Measurements from ENCODE around the gene NCOA3. TPM values are rescaled to one million over a fixed set of nuclear protein-coding genes. Genes with fewer than 3 reads are reported as not detected.

The NCOA3 gene
- total RNA-seq, 1 experiment from 2014 or later: 25.9 TPM

GRCh38 chr20:47482705-47483104, 19.0 kb upstream of the NCOA3 start:
- Histone ChIP-seq H3K4me1 (ENCODE audit: control insufficient read depth in 1 of 2, insufficient read depth in 2 of 2, low read length in 2 of 2) (no peaks in the 10 kb centered on the region), H3K9ac (ENCODE audit: low read length) (no peak overlapping the region), H3K79me2 (ENCODE audit: insufficient read depth, low read length) (no peaks in the 10 kb centered on the region), H2AFZ (ENCODE audit: low read depth, low read length, poor library complexity, severe bottlenecking) (no peak overlapping the region), H3K9me3 (ENCODE audit: control insufficient read depth in 1 of 2, insufficient read depth in 1 of 2, low read depth in 1 of 2, low read length in 2 of 2) (no peaks in the 10 kb centered on the region), H3K4me3 (replicated peaks in 1 of 2; ENCODE audit: low read depth in 1 of 2, low read length in 2 of 2) (no peak overlapping the region), H3K4me2 (ENCODE audit: low read length) (no peak overlapping the region), H3K27me3 (ENCODE audit: insufficient read depth, low read length) (no peaks in the 10 kb centered on the region), H3K27ac (ENCODE audit: low read depth, low read length) (no peak overlapping the region), H3K36me3 (ENCODE audit: control insufficient read depth in 1 of 2, insufficient read depth in 2 of 2, low read length in 2 of 2) (no peaks in the 10 kb centered on the region), H3K9me2 (ENCODE audit: insufficient read depth) (no peaks in the 10 kb centered on the region), H4K20me1 (ENCODE audit: insufficient read depth) (no peaks in the 10 kb centered on the region)
- ChIA-PET RAD21 (ENCODE audit: low non-redundant PET in 1 of 2, low total read pairs in 2 of 2, uncharacterized antibody in 2 of 2, unreplicated experiment in 2 of 2) (no interaction called here), POLR2A (no interaction called here), CTCF (no interaction called here)
- intact Hi-C loops (cut with micrococcal nuclease): no loop called here
- DNase-seq (ENCODE audit: low read depth, low spot score): no peak
- BruUV-seq (replicated peaks): no TSS peak
- no peak for ATAC-seq
- TF ChIP-seq EZH2 (IDR thresholded peaks at IDR 0.05): no peak
- TF ChIP-seq SP1 (IDR thresholded peaks at IDR 0.05; ENCODE audit: low read depth): no peak
- TF ChIP-seq FOSL1 (IDR thresholded peaks at IDR 0.05; ENCODE audit: low read depth): no peak
- TF ChIP-seq CTCF (IDR thresholded peaks at IDR 0.05 in 2 of 3, conservative IDR thresholded peaks at IDR 0.05 in 1 of 3; ENCODE audit: borderline replicate concordance in 1 of 3, insufficient read depth in 1 of 3, low read depth in 2 of 3, low read length in 2 of 3): no peak
- no peak for TF ChIP-seq ZNF274 (IDR thresholded peaks at IDR 0.05; ENCODE audit: low read depth, low read length)
- TF ChIP-seq YY1 (IDR thresholded peaks at IDR 0.05; ENCODE audit: extremely low read depth, insufficient replicate concordance, low read depth, low read length): no peak
- no peak for TF ChIP-seq ELF1 (IDR thresholded peaks at IDR 0.05; ENCODE audit: borderline replicate concordance, low read depth)
- TF ChIP-seq ZFX (IDR thresholded peaks at IDR 0.05): no peak
- no peak for TF ChIP-seq SRF (IDR thresholded peaks at IDR 0.05; ENCODE audit: low read depth)
- no peak for TF ChIP-seq ATF3 (IDR thresholded peaks at IDR 0.05)
- no peak for TF ChIP-seq JUND (IDR thresholded peaks at IDR 0.05)
- TF ChIP-seq EZH2phosphoT487 (IDR thresholded peaks at IDR 0.05; ENCODE audit: borderline replicate concordance): no peak
- TF ChIP-seq ZBTB33 (IDR thresholded peaks at IDR 0.05; ENCODE audit: extremely low read depth, insufficient replicate concordance, low read length): no peak
- no peak for TF ChIP-seq RAD21 (IDR thresholded peaks at IDR 0.05; ENCODE audit: low read depth)
- no peak for TF ChIP-seq POLR2A (IDR thresholded peaks at IDR 0.05; ENCODE audit: borderline replicate concordance, extremely low read depth, insufficient read depth, insufficient read length)
- no peak for TF ChIP-seq POLR2AphosphoS5 (IDR thresholded peaks at IDR 0.05; ENCODE audit: low read depth, low read length)
- no peak for TF ChIP-seq TCF7L2 (IDR thresholded peaks at IDR 0.05; ENCODE audit: borderline replicate concordance, extremely low read depth, insufficient read depth, insufficient read length)
- TF ChIP-seq EGR1 (IDR thresholded peaks at IDR 0.05; ENCODE audit: low read depth): no peak
- no peak for TF ChIP-seq SIN3A (IDR thresholded peaks at IDR 0.05; ENCODE audit: low read depth)
- TF ChIP-seq REST (IDR thresholded peaks at IDR 0.05; ENCODE audit: low read depth): no peak

All from HCT116 (cell line).